SK-N-SH (cell line): ENCODE results near the gene CAPN9.

ENCODE experiments used
- EP300 ChIP-seq, 2 experiments: IDR thresholded peaks; 2 replicates each; pipeline versions ENCODE4 v1.4.0 to v1.6.1; 2012; ENCODE audit warnings: borderline replicate concordance in 1 of 2, low read depth in 1 of 2, low read length in 1 of 2
- GATA2 ChIP-seq: sonication (generic); formaldehyde crosslinking; IDR thresholded peaks from 2 replicates; pipeline ENCODE4 v1.5.0; 2020; ENCODE audit warnings: mild to moderate bottlenecking, missing genetic modification reagents
- JUND ChIP-seq: IDR thresholded peaks from 2 replicates; pipeline ENCODE4 v1.4.0; 2012
- MXI1 ChIP-seq: IDR thresholded peaks from 2 replicates; pipeline ENCODE4 v1.6.1; 2012; ENCODE audit warnings: mild to moderate bottlenecking, low read depth, low read length, improper control_type of control experiment
- NFIC ChIP-seq: IDR thresholded peaks from 2 replicates; pipeline ENCODE4 v1.4.0; 2012; ENCODE audit warnings: borderline replicate concordance
- POLR2AphosphoS5 ChIP-seq: IDR thresholded peaks from 2 replicates; pipeline ENCODE4 v1.6.1; 2012; ENCODE audit warnings: low read depth, low read length
- RXRA ChIP-seq: IDR thresholded peaks from 2 replicates; pipeline ENCODE4 v1.4.0; 2012; ENCODE audit warnings: low read depth, mild to moderate bottlenecking, borderline replicate concordance
- SIN3A ChIP-seq: IDR thresholded peaks from 2 replicates; pipeline ENCODE4 v1.6.1; 2012; ENCODE audit warnings: low read depth, mild to moderate bottlenecking, low read length, moderate library complexity, borderline replicate concordance
- TF ChIP-seq, protein P1 (sequence below): fragments of 200-600 bp; sonication (generic); IDR thresholded peaks from 2 replicates; pipeline ENCODE4 v1.6.1; 2017; ENCODE audit warnings: antibody characterized with exemption, mild to moderate bottlenecking, moderate library complexity
- TF ChIP-seq, protein P2 (sequence below): IDR thresholded peaks from 2 replicates; pipeline ENCODE4 v1.4.0; 2012; ENCODE audit warnings: low read depth
- TF ChIP-seq, protein P3 (sequence below): IDR thresholded peaks from 2 replicates; pipeline ENCODE4; 2012
- TF ChIP-seq, protein P4 (sequence below): IDR thresholded peaks from 2 replicates; pipeline ENCODE4 v1.6.1; 2012; ENCODE audit warnings: mild to moderate bottlenecking, low read depth, low read length, moderate library complexity
- TF ChIP-seq, protein P5 (sequence below): IDR thresholded peaks from 2 replicates; pipeline ENCODE4 v1.4.0; 2012; ENCODE audit warnings: low read depth, borderline replicate concordance

DNA sequence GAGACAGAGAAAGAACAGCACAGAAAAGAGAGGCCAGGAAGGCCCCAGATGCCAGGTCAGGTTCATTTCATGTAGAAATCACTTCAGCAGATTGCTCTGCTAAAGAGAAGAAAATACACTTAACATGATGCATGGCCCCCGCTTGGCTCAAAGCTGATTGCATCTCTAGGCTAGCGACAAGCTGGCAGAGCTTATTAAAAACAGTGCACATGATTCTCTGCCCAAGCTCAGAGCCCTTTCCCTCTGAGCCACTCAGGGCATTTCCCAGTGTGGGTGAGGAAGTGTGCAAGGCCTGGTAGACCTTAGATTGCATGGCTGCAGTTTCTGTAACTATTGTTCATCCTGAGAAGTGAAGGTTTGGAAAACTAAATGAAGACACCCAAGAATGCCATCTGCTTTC is 3.3 kb upstream of the CAPN9 start:
- peak in 1 of 2 experiments; percentile 66; a peak in 1 of 4 replicates for TF ChIP-seq EP300 (IDR thresholded peaks at IDR 0.05; ENCODE audit: borderline replicate concordance in 1 of 2, low read depth in 1 of 2, low read length in 1 of 2)
- peak; percentile 72; the same call in 1 of the 2 replicates for TF ChIP-seq MXI1
- TF ChIP-seq RXRA: no peak
- TF ChIP-seq, protein P1, sequence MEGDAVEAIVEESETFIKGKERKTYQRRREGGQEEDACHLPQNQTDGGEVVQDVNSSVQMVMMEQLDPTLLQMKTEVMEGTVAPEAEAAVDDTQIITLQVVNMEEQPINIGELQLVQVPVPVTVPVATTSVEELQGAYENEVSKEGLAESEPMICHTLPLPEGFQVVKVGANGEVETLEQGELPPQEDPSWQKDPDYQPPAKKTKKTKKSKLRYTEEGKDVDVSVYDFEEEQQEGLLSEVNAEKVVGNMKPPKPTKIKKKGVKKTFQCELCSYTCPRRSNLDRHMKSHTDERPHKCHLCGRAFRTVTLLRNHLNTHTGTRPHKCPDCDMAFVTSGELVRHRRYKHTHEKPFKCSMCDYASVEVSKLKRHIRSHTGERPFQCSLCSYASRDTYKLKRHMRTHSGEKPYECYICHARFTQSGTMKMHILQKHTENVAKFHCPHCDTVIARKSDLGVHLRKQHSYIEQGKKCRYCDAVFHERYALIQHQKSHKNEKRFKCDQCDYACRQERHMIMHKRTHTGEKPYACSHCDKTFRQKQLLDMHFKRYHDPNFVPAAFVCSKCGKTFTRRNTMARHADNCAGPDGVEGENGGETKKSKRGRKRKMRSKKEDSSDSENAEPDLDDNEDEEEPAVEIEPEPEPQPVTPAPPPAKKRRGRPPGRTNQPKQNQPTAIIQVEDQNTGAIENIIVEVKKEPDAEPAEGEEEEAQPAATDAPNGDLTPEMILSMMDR: no peak
- TF ChIP-seq, protein P2, sequence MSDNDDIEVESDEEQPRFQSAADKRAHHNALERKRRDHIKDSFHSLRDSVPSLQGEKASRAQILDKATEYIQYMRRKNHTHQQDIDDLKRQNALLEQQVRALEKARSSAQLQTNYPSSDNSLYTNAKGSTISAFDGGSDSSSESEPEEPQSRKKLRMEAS: no peak
- no peak for TF ChIP-seq SIN3A
- TF ChIP-seq, protein P3, sequence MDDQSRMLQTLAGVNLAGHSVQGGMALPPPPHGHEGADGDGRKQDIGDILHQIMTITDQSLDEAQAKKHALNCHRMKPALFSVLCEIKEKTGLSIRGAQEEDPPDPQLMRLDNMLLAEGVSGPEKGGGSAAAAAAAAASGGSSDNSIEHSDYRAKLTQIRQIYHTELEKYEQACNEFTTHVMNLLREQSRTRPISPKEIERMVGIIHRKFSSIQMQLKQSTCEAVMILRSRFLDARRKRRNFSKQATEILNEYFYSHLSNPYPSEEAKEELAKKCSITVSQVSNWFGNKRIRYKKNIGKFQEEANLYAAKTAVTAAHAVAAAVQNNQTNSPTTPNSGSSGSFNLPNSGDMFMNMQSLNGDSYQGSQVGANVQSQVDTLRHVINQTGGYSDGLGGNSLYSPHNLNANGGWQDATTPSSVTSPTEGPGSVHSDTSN: no peak
- TF ChIP-seq POLR2AphosphoS5: no peak
- TF ChIP-seq JUND: no peak
- TF ChIP-seq, protein P4, sequence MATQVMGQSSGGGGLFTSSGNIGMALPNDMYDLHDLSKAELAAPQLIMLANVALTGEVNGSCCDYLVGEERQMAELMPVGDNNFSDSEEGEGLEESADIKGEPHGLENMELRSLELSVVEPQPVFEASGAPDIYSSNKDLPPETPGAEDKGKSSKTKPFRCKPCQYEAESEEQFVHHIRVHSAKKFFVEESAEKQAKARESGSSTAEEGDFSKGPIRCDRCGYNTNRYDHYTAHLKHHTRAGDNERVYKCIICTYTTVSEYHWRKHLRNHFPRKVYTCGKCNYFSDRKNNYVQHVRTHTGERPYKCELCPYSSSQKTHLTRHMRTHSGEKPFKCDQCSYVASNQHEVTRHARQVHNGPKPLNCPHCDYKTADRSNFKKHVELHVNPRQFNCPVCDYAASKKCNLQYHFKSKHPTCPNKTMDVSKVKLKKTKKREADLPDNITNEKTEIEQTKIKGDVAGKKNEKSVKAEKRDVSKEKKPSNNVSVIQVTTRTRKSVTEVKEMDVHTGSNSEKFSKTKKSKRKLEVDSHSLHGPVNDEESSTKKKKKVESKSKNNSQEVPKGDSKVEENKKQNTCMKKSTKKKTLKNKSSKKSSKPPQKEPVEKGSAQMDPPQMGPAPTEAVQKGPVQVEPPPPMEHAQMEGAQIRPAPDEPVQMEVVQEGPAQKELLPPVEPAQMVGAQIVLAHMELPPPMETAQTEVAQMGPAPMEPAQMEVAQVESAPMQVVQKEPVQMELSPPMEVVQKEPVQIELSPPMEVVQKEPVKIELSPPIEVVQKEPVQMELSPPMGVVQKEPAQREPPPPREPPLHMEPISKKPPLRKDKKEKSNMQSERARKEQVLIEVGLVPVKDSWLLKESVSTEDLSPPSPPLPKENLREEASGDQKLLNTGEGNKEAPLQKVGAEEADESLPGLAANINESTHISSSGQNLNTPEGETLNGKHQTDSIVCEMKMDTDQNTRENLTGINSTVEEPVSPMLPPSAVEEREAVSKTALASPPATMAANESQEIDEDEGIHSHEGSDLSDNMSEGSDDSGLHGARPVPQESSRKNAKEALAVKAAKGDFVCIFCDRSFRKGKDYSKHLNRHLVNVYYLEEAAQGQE: no peak
- TF ChIP-seq, protein P5, sequence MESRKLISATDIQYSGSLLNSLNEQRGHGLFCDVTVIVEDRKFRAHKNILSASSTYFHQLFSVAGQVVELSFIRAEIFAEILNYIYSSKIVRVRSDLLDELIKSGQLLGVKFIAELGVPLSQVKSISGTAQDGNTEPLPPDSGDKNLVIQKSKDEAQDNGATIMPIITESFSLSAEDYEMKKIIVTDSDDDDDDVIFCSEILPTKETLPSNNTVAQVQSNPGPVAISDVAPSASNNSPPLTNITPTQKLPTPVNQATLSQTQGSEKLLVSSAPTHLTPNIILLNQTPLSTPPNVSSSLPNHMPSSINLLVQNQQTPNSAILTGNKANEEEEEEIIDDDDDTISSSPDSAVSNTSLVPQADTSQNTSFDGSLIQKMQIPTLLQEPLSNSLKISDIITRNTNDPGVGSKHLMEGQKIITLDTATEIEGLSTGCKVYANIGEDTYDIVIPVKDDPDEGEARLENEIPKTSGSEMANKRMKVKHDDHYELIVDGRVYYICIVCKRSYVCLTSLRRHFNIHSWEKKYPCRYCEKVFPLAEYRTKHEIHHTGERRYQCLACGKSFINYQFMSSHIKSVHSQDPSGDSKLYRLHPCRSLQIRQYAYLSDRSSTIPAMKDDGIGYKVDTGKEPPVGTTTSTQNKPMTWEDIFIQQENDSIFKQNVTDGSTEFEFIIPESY: no peak
- no peak for TF ChIP-seq NFIC
- TF ChIP-seq GATA2: peak; percentile 88
